Measurements from ENCODE around the gene GRB14. TPM values are rescaled to one million over a fixed set of nuclear protein-coding genes. Genes with fewer than 3 reads are reported as not detected.
"Not testable (repeated sequence)": the region's sequence is repeated elsewhere in the genome, so short reads cannot be mapped to it uniquely, and the experiment has no call there.

GRB14 gene
- total RNA-seq: 1.1 TPM

DNA sequence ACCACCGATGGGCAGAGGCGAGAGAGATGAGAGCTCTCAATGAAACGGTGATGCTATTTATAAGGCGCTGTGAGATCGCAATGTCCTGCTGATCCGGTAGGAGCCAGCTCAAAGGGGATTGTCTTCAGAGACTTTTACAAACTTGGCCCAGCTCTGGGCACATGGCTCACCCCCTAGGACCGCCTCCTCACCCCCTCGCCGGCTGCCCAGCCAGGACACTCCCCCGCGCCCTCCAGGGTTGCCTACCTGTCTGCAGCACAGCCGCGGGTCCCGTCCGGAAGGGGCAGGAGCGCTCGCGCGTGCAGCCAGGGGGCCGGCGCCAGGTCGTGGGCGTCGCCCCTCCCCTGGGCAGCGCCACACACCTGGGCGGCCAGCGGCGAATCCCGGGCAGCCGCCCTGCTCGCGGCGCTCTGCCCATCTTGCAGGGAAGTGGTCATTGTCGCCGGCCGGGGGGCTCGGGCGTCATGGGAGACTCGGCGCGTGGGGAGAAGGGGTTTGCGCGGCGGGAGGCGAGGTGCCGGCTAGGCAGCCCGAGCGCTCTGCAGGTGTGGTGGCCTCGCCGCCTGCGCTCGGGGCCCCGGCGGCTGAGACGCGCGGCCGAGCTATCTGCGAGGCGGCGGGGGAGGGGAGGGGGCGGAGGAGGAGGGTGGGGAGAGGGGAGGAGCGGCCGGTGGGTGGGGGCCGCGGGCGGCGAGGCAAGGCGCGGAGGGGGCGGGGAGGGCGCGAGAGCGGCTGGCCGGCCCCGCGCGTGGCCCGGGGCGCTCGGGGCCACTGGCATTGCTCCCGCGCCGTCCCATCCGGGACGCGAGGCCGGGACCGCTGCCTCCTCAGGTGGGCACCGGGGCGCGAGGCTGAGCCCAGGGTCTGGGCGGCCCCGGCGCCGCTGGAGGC, at the start of gene GRB14:
Gene GRB14, minus strand, starts transcription at position 610 of the 891 bp plus-strand sequence. Its CDS starts 173 bp downstream, at position 437.
- no peak for DNase-seq

DNA sequence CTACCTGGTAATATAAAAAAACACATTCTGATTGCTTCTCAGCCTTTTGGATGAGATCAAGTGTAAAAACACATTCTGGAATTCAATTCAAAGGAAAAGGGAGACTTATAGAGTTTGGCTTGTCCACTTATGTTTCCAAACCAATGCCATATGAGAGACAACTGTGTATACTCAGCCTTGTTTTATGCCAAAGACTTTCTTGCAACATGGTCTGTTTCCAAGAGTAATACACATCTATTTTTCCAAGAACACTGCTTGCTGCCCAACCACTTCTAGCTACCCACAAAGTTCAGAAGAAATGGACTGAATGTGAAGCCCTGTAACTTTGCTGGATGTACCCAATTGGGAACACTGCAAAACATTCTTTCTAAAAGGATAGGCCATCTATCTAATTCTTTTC, 48.0 kb upstream of the GRB14 start:
- no peak for DNase-seq

DNA sequence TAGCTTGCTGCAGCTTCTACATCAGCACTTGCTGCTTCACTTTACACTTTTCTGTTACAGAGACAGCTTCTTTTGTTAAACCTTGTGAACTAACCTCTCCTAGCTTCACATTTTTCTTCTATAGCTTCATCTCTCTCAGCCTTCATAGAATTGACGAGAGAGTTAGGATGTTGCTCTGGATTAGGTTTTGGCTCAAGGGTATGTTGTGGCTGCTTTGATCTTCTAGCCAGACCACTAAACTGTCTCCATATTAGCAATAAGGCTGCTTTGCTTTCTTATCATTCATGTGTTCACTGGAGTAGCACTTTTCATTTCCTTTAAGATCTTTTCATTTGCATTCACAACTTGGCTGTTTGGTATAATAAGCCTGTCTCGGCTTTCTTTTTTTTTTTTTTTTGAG, 46.3 kb upstream of the GRB14 start:
- DNase-seq: no peak

DNA sequence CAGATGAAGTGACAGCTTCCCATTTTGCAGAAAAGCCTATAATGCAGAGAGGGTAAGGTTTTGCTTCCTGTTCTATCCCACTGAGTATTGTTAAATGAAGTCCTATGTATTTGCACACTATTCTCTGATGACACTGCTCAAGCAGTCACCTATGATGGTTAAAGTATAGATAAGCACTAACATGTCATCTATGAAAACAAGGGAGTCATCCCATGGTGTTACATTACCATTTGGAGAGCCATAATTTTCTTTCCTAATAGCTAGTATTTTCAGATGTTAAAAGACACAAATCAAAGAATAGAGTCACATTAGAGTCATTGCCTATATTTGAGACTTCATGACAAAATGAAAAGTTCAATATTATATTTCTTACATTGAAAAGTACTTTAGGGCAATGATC, 42.8 kb upstream of the GRB14 start:
- no peak for DNase-seq

- DNase-seq: no peak
Measured at GRCh38 chr2:164662868-164663631, 41.8 kb upstream of the GRB14 start.

DNA sequence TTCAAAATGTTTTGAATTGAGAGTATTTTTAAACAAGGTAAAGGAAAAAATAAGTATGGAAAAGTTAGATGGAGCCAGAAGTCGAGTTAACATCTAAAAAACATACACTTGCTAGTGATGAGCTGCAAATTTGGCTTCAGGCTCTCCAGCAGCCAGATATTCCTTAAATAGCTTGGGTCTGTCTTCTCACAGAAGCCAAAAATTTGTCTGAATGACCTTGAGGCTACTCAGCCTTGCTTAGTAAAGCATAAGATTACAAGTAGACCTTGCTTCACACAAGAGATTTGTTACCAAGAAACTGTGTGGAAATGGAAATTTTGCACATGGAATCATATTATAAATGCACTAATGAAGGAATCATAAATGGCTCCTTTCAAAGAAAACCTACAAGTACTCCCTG, 40.8 kb upstream of the GRB14 start:
- DNase-seq: no peak

DNA sequence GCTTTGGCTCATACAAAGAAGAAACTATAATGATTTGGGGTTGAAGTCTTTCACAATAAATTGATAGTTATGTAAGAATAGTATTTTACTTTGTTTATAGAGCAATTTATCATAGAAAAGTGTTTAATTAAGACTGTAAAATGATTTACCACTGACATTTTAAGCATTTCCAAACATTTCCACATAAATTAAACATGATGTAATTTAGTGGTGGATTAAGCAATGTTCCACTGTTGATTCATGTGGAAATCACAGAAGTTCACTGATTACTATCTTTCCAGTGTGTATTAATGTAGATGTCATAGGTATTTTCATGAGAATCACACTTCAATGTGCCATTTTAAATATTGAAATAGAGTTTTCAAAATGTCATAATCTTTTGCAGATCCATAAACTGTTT, 40.1 kb upstream of the GRB14 start:
- DNase-seq: no peak

DNA sequence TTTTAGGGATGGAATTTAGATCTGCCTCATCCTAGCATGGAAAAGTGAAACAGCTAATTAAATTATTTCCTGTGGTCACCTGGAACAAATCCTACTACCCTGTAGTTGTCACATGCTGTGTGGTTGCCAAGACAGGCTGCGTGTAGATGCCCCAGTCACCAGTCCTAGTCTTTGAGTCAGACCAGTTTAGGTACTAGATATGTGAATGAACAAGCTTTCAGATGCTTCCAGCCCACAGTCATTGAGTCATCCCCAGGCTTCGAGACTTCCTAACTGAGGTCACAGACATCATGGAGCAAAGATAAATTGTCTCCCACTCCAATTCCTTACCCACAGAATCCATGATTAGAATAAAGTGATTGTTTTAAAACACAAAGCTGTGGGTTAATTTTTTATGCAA, 35.8 kb upstream of the GRB14 start:
- DNase-seq: no peak

GRCh38 chr2:164655750-164656149, 34.5 kb upstream of the GRB14 start:
- DNase-seq: no peak

GRCh38 chr2:164655336-164655735, 34.1 kb upstream of the GRB14 start:
- DNase-seq: no peak

GRCh38 chr2:164651361-164651760, 30.1 kb upstream of the GRB14 start:
- no peak for DNase-seq

- no peak for DNase-seq
Measured at GRCh38 chr2:164644036-164644700, 22.9 kb upstream of the GRB14 start.

DNA sequence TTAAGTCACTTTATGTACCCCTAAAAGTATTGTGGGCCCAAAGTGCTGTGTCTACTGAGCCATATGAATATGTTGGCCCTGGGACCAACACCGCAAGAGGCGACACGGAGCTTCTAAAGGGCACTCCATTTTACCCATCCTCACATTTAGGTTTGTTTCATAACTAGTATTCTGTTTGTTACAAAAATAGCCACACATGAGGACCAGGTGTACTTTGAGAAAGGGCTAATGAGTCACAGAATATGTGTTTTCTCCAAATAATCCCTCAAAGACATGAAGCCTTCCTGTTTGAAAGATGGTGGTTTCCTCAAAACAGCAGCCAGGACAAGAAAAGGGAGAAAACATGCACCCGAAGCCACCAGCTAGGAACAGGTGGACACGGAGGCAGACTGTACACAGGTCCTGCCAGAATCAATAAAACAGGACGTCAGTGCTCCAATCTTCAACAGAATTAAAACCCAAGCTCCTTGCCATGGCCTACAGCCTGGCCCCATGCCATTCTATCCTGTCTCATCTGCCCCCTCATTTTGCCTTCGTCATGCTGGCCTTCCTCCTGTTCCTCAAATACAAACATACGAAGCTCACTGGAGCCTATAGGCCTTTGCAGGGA, 21.8 kb upstream of the GRB14 start:
- no peak for DNase-seq

DNA sequence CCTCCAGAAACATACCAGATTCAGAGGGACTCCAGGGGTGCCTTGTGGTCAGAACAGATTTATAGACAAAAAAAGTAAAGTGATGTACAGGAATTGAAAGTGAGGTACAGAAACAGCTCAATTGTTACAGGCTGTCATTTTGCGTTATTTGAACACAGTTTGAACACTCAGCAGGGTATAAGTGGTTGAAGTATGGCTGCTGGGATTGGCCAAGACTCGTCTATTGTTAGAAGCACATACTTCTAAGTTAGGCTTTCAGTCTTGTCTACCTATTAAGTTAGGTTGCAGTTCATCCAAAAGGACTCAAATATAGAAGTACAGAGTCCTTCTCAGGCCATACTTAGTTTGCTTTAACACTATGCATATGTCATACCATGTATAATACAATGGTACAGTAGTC, 21.0 kb upstream of the GRB14 start:
- DNase-seq: no peak

- not testable (repeated sequence) for DNase-seq
Measured at GRCh38 chr2:164628319-164628718, 7.0 kb upstream of the GRB14 start.

DNA sequence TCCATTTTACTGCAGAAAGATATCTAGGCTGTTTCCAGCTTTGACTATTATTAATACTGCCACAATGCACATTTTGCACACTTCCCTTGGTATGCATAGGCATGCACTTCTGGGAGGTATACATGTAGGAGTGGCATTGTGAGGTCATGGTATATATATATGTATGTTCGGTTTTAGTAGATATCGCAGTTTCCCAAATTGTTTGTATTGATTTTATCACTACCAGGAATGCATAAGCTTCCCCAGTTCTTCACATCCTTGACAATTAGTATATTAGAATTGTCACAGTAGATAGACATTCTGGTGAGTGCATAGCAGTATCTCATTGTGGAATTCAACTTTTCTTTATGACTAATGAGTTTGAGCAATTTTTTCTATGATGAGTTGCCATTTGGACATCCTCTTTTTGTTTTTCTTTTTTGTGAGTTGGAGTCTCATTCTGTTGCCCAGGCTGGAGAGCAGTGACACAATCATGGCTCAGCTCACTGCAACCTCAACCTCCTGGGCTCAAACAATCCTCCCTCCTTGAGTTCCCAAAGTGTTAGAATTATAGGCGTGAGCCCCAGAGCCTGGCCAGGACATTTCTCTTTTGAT, 4.2 kb upstream of the GRB14 start:
- DNase-seq: no peak

- DNase-seq: no peak
Measured at GRCh38 chr2:164624316-164624715, 3.0 kb upstream of the GRB14 start.

GRCh38 chr2:164622338-164623106, 1.2 kb upstream of the GRB14 start:
- DNase-seq: no peak

DNA sequence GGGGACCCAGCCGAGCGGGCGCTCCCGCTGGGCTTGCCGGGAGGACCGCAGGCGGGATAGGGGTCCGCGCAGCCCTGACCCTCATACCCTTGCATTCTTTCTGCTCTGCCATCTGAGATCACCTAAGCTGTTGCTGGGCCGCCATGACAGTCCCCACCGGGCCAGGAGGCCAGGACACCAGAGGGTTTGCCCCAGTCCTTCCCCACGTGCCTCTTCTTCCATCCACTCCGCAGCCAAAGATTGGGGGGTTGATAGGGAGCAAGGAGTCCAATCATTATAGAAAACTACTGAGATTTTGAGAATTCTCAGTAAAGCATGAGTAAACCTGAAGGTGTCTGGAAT, 453 bp upstream of the GRB14 start:
- no peak for DNase-seq

GRCh38 chr2:164620457-164620856, 825 bp downstream of the GRB14 start:
- DNase-seq: no peak

GRCh38 chr2:164617466-164617865, 3.8 kb downstream of the GRB14 start:
- DNase-seq: no peak
